Keratinocyte (primary cell): ENCODE measurements around the gene FAM13A.

Source experiments
- EZH2 ChIP-seq: IDR thresholded peaks from one replicate; pipeline ENCODE4 v1.6.1; 2012; ENCODE audit warnings: inconsistent platforms, mild to moderate bottlenecking, low read length, moderate library complexity
- TF ChIP-seq, protein P1 (sequence below), 3 experiments: IDR thresholded peaks in 1 of 3; conservative IDR thresholded peaks in 1 of 3; optimal IDR thresholded peaks in 1 of 3; 2 replicates in 2 of 3; 3 replicates in 1 of 3; pipeline versions ENCODE3 to v1.5.1; 2011; ENCODE audit warnings: low read length in 3 of 3, mild to moderate bottlenecking in 3 of 3, moderate library complexity in 2 of 3, control low read depth in 1 of 3, inconsistent platforms in 1 of 3; ENCODE audit not compliant: insufficient read depth in 2 of 3; ENCODE audit errors: extremely low read depth in 1 of 3

DNA sequence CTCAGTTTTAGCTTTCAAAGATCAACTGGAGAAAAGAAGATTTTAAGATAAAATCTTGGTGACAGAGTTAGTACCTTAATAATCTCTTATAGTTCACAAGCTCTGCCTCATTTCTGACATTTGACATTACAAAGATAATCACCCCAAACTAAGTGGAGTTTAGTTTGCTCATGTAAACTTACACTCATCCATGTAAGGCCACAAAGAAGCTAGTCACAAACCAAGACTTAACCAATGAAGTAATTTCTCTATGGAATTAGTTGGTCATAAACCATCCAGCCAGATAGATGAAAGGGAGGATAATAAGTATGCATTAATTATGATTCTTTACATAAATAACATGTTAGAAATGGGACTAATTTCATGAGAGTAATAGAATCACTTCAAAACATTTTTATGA is 159.2 kb downstream of the FAM13A start:
- TF ChIP-seq, protein P1, sequence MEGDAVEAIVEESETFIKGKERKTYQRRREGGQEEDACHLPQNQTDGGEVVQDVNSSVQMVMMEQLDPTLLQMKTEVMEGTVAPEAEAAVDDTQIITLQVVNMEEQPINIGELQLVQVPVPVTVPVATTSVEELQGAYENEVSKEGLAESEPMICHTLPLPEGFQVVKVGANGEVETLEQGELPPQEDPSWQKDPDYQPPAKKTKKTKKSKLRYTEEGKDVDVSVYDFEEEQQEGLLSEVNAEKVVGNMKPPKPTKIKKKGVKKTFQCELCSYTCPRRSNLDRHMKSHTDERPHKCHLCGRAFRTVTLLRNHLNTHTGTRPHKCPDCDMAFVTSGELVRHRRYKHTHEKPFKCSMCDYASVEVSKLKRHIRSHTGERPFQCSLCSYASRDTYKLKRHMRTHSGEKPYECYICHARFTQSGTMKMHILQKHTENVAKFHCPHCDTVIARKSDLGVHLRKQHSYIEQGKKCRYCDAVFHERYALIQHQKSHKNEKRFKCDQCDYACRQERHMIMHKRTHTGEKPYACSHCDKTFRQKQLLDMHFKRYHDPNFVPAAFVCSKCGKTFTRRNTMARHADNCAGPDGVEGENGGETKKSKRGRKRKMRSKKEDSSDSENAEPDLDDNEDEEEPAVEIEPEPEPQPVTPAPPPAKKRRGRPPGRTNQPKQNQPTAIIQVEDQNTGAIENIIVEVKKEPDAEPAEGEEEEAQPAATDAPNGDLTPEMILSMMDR (optimal IDR thresholded peaks at IDR 0.05 in 1 of 3, IDR thresholded peaks at IDR 0.05 in 1 of 3, conservative IDR thresholded peaks at IDR 0.05 in 1 of 3; ENCODE audit: extremely low read depth in 1 of 3, insufficient read depth in 2 of 3, low read length in 3 of 3) = no peak
- TF ChIP-seq EZH2 = no peak
